ENCODE measurements around the gene TM2D3. TPM values are rescaled to one million over a fixed set of nuclear protein-coding genes. Genes with fewer than 3 reads are reported as not detected.

TM2D3 gene
- total and polyA plus RNA-seq, 9 donors, result 46.0 to 76.9 (median 57.3) TPM

DNA sequence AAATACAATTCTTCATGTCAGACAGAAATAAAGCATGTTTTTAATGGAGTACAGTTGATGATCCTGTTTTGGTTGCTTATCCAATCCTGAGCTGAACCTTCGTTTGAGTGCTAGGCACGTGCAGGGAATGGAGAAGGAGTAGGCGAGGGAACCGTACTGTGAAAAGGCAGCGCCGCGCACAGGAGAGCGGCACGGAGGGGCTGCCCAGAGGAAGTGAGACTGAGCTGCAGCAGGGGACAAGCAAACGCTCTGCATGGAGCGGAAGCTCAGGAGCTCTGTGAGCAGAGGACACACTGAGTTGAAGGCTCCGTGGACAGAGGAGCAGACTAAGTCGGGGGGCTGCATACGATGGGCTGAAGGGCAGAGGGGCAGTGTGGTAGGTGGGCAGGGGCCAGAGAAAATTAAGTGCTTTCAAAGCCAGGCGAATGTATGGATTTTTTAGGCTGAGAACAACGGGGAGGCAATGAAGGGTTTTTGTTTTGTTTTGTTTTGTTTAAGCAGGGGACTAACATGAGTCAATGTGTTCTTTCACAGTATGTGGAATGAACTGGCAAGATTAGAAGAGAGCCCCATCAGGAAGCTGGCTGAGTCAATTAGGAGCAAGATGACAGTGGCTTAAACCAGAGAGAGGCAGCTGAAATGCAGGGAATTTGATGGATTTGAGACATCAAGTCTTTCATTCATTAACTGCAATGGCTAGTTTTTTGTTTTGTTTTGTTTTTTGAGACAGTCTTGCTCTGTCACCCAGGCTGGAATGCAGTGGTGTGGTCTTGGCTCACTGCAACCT is 23.8 kb upstream of the TM2D3 start:
- H3K9me3 ChIP-seq, result no peaks in the 10 kb centered on the region
- no peaks in the 10 kb centered on the region for H3K27me3 ChIP-seq
- DNase-seq, result no peak
- H3K36me3 ChIP-seq, result no peaks in the 10 kb centered on the region
- WGBS, 3 donors, result 83 to 86% (median 83%) methylated on average over 16 of the region's 16 CpGs
- H3K4me1 ChIP-seq (ENCODE audit: insufficient read depth), result no peaks in the 10 kb centered on the region
- H3K27ac ChIP-seq, result no peak overlapping the region
- intact Hi-C loops (cut with DNase I), result no loop called here
- no peak overlapping the region for H3K4me3 ChIP-seq
- TF ChIP-seq, protein P1, sequence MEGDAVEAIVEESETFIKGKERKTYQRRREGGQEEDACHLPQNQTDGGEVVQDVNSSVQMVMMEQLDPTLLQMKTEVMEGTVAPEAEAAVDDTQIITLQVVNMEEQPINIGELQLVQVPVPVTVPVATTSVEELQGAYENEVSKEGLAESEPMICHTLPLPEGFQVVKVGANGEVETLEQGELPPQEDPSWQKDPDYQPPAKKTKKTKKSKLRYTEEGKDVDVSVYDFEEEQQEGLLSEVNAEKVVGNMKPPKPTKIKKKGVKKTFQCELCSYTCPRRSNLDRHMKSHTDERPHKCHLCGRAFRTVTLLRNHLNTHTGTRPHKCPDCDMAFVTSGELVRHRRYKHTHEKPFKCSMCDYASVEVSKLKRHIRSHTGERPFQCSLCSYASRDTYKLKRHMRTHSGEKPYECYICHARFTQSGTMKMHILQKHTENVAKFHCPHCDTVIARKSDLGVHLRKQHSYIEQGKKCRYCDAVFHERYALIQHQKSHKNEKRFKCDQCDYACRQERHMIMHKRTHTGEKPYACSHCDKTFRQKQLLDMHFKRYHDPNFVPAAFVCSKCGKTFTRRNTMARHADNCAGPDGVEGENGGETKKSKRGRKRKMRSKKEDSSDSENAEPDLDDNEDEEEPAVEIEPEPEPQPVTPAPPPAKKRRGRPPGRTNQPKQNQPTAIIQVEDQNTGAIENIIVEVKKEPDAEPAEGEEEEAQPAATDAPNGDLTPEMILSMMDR (IDR thresholded peaks at IDR 0.05), result no peak
- TF ChIP-seq EP300 (IDR thresholded peaks at IDR 0.05) (no peak), POLR2A (IDR thresholded peaks at IDR 0.05) (no peak)

DNA sequence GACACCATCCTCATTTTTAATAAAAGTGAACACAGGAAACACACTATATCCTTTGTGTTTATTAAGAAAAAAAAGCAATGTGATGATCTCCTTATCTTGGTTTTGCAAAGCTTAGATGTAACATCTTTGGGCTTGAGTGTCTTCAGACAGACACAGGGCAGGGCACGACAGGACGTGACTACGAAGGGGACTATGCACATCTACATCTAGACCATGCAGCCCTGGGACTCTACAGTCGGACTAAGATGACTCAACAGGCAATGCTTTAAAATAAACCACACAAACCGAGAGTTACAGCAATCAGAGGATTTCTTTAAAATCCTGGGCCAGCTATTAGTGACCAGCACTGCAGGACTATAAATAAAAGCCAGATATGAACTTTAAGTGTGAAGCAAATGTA is 22.8 kb upstream of the TM2D3 start:
- 87 to 91% (median 89%) methylated on average over 5 of the region's 5 CpGs for WGBS, 3 donors
- no peaks in the 10 kb centered on the region for H3K27me3 ChIP-seq
- no peaks in the 10 kb centered on the region for H3K9me3 ChIP-seq
- TF ChIP-seq POLR2A (IDR thresholded peaks at IDR 0.05) (no peak), EP300 (IDR thresholded peaks at IDR 0.05) (no peak)
- TF ChIP-seq, protein P1 (IDR thresholded peaks at IDR 0.05), result no peak
- no peak overlapping the region for H3K27ac ChIP-seq
- no peaks in the 10 kb centered on the region for H3K4me1 ChIP-seq (ENCODE audit: insufficient read depth)
- intact Hi-C loops (cut with DNase I), result no loop called here
- H3K36me3 ChIP-seq, result no peaks in the 10 kb centered on the region
- H3K4me3 ChIP-seq, result no peak overlapping the region
- DNase-seq, result no peak

DNA sequence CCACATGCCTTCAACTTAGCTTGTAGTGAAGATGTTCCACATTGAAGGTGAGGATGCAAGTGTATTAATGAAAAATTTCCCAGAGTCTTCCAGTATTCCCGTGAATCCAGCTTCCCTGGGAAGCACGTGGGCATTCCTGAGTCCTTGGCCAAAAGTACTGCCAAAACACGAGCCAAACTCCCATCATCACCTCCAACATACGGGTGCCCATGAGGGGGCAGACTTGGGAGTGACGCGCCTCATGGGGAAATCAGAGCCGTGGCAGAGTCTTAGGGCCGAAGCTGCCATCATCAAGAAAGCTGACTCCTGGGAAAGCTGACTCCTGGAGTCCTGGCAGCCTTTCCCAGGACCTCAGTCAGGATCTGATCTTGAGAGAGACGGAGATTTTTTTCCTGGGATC is 20.1 kb upstream of the TM2D3 start:
- TF ChIP-seq POLR2A (IDR thresholded peaks at IDR 0.05) (no peak), EP300 (IDR thresholded peaks at IDR 0.05) (no peak)
- TF ChIP-seq, protein P1 (IDR thresholded peaks at IDR 0.05), result no peak
- intact Hi-C loops (cut with DNase I), result no loop called here
- Histone ChIP-seq H3K9me3 (no peaks in the 10 kb centered on the region), H3K4me1 (ENCODE audit: insufficient read depth) (no peaks in the 10 kb centered on the region), H3K27ac (no peak overlapping the region), H3K27me3 (no peaks in the 10 kb centered on the region), H3K36me3 (no peaks in the 10 kb centered on the region), H3K4me3 (no peak overlapping the region)
- 81 to 83% (median 82%) methylated on average over 9 of the region's 9 CpGs for WGBS, 3 donors
- no peak for DNase-seq

DNA sequence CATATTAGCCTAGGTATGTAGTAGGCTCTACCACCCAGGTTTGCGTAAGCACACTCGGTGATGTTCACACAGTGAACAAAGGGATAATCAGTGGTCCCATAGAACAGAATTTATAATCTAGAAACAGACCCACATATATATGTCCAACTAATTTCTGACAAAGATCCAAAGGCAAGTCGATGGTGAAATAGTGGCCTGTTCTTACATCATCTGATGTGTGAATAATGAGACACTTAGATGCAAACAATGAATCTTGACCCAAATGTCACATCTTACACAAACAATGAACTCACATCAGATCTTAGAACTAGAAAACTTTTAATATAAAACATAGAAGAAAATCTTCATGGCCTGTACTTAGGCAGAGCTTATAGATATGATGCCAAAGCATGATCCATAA is 17.6 kb upstream of the TM2D3 start:
- no peak overlapping the region for H3K4me3 ChIP-seq
- no peak for TF ChIP-seq POLR2A (IDR thresholded peaks at IDR 0.05)
- TF ChIP-seq, protein P1 (IDR thresholded peaks at IDR 0.05), result no peak
- no peak for TF ChIP-seq EP300 (IDR thresholded peaks at IDR 0.05)
- 96 to 98% (median 96%) methylated on average over 3 of the region's 3 CpGs for WGBS, 3 donors
- H3K27ac ChIP-seq, result no peak overlapping the region
- DNase-seq, result no peak
- no peaks in the 10 kb centered on the region for H3K9me3 ChIP-seq
- H3K36me3 ChIP-seq, result no peaks in the 10 kb centered on the region
- H3K4me1 ChIP-seq (ENCODE audit: insufficient read depth), result no peaks in the 10 kb centered on the region
- intact Hi-C loops (cut with DNase I), result no loop called here
- no peaks in the 10 kb centered on the region for H3K27me3 ChIP-seq

Measured in ovary (tissue), 9 donors.